ENCODE measurements around the gene LRRK1. TPM values are rescaled to one million over a fixed set of nuclear protein-coding genes. Genes with fewer than 3 reads are reported as not detected.

The LRRK1 gene
- total and polyA plus RNA-seq, 2 experiments from 2014 or later: 2.6 to 4.5 TPM

DNA sequence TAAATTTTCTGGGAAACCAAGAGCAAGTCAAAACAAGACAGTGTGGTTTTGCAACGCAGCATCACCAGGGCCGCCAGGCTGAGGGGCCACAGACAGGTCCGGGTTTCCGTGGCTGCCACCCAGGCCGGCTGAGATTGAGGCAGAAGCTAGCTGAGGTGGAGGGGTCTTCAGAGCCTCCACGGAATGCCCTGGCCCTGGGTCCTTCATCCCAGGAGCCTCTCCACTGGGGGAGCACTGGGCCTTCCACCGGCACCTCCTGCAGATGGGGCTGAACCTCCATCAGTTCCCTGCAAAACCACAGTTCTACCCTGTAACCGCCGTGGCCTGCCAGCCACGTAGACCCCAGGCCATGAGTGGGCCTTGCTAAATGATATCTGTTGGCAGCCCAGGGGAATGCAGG is 180.0 kb downstream of the LRRK1 start:
- ATAC-seq: no peak
- Mint-ChIP-seq H3K36me3 (ENCODE audit: low read depth) (no peaks in the 10 kb centered on the region; the same call in 2 of the 3 replicates), H3K27me3 (ENCODE audit: insufficient read depth, low read depth, poor library complexity) (peaks cover 6% of the 10 kb centered on the region), H3K4me3 (no peak overlapping the region), H3K9me3 (peaks cover 12% of the 10 kb centered on the region; the same call in 2 of the 3 replicates), H3K4me1 (no peaks in the 10 kb centered on the region), H3K27ac (no peak overlapping the region)
- no peaks in the 10 kb centered on the region for H3K9me2 ChIP-seq (ENCODE audit: insufficient read depth)
- no peak for TF ChIP-seq NANOG (IDR thresholded peaks at IDR 0.05; ENCODE audit: borderline replicate concordance)
- TF ChIP-seq, protein P1, sequence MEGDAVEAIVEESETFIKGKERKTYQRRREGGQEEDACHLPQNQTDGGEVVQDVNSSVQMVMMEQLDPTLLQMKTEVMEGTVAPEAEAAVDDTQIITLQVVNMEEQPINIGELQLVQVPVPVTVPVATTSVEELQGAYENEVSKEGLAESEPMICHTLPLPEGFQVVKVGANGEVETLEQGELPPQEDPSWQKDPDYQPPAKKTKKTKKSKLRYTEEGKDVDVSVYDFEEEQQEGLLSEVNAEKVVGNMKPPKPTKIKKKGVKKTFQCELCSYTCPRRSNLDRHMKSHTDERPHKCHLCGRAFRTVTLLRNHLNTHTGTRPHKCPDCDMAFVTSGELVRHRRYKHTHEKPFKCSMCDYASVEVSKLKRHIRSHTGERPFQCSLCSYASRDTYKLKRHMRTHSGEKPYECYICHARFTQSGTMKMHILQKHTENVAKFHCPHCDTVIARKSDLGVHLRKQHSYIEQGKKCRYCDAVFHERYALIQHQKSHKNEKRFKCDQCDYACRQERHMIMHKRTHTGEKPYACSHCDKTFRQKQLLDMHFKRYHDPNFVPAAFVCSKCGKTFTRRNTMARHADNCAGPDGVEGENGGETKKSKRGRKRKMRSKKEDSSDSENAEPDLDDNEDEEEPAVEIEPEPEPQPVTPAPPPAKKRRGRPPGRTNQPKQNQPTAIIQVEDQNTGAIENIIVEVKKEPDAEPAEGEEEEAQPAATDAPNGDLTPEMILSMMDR (conservative IDR thresholded peaks at IDR 0.05; ENCODE audit: low read depth in 2 of 2): 0 out of 4 replicates have a peak, but pooled peaks of 1 of the 2 experiments have one; percentile 5
- no peak overlapping the region for H3K27ac ChIP-seq (ENCODE audit: low read depth)
- H2AFZ ChIP-seq: no peak overlapping the region
- no peaks in the 10 kb centered on the region for H4K20me1 ChIP-seq (replicated peaks; ENCODE audit: insufficient read depth)
- no peaks in the 10 kb centered on the region for H3F3A ChIP-seq (replicated peaks; ENCODE audit: low read depth)
- DNase-seq (ENCODE audit: low spot score): no peak
- no peaks in the 10 kb centered on the region for H3K79me2 ChIP-seq (replicated peaks; ENCODE audit: insufficient read depth)
- no peaks in the 10 kb centered on the region for H3K4me1 ChIP-seq (ENCODE audit: insufficient read depth)
- H3K4me3 ChIP-seq: no peak overlapping the region
- H3K4me2 ChIP-seq: no peak overlapping the region
- H3K27me3 ChIP-seq (ENCODE audit: insufficient read depth): no peaks in the 10 kb centered on the region
- no peaks in the 10 kb centered on the region for H3K36me3 ChIP-seq (ENCODE audit: insufficient read depth)

DNA sequence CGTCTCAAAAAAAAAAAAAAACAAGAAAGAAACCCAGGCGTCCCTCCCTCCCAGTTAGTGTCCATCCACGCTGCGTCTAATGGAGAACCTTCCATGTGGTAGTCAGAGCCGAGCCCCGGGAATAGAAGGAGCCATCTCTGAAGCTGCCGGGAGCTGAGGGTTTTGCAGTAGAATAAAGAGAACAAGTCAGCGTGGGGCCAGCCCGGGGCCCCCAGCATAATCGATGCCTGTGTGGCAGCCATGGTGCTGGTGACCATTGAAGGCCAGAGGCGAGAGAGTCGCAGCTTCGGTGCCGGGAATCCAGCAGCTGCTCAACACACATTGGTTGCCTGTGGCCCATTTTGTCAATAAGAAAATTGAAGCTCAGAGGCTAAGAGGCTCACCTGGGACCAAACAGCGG is 181.0 kb downstream of the LRRK1 start:
- Mint-ChIP-seq H3K4me1 (peaks cover 2% of the 10 kb centered on the region), H3K9me3 (peaks cover 12% of the 10 kb centered on the region; the same call in 2 of the 3 replicates), H3K27me3 (ENCODE audit: insufficient read depth, low read depth, poor library complexity) (peaks cover 8% of the 10 kb centered on the region), H3K4me3 (no peak overlapping the region), H3K36me3 (ENCODE audit: low read depth) (no peaks in the 10 kb centered on the region; the same call in 2 of the 3 replicates), H3K27ac (no peak overlapping the region)
- H3K27me3 ChIP-seq (ENCODE audit: insufficient read depth): no peaks in the 10 kb centered on the region
- H3K4me2 ChIP-seq: no peak overlapping the region
- no peak for ATAC-seq
- no peak overlapping the region for H3K4me3 ChIP-seq
- no peak for DNase-seq (ENCODE audit: low spot score)
- no peaks in the 10 kb centered on the region for H3K9me2 ChIP-seq (ENCODE audit: insufficient read depth)
- no peaks in the 10 kb centered on the region for H3K36me3 ChIP-seq (ENCODE audit: insufficient read depth)
- TF ChIP-seq, protein P2, sequence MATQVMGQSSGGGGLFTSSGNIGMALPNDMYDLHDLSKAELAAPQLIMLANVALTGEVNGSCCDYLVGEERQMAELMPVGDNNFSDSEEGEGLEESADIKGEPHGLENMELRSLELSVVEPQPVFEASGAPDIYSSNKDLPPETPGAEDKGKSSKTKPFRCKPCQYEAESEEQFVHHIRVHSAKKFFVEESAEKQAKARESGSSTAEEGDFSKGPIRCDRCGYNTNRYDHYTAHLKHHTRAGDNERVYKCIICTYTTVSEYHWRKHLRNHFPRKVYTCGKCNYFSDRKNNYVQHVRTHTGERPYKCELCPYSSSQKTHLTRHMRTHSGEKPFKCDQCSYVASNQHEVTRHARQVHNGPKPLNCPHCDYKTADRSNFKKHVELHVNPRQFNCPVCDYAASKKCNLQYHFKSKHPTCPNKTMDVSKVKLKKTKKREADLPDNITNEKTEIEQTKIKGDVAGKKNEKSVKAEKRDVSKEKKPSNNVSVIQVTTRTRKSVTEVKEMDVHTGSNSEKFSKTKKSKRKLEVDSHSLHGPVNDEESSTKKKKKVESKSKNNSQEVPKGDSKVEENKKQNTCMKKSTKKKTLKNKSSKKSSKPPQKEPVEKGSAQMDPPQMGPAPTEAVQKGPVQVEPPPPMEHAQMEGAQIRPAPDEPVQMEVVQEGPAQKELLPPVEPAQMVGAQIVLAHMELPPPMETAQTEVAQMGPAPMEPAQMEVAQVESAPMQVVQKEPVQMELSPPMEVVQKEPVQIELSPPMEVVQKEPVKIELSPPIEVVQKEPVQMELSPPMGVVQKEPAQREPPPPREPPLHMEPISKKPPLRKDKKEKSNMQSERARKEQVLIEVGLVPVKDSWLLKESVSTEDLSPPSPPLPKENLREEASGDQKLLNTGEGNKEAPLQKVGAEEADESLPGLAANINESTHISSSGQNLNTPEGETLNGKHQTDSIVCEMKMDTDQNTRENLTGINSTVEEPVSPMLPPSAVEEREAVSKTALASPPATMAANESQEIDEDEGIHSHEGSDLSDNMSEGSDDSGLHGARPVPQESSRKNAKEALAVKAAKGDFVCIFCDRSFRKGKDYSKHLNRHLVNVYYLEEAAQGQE (IDR thresholded peaks at IDR 0.05; ENCODE audit: unreplicated experiment): no peak
- TF ChIP-seq, protein P1 (conservative IDR thresholded peaks at IDR 0.05; ENCODE audit: low read depth in 2 of 2): no peak
- TF ChIP-seq ZNF331 (CRISPR knock-in tag; IDR thresholded peaks at IDR 0.05; ENCODE audit: low read depth): no peak
- TF ChIP-seq, protein P3, sequence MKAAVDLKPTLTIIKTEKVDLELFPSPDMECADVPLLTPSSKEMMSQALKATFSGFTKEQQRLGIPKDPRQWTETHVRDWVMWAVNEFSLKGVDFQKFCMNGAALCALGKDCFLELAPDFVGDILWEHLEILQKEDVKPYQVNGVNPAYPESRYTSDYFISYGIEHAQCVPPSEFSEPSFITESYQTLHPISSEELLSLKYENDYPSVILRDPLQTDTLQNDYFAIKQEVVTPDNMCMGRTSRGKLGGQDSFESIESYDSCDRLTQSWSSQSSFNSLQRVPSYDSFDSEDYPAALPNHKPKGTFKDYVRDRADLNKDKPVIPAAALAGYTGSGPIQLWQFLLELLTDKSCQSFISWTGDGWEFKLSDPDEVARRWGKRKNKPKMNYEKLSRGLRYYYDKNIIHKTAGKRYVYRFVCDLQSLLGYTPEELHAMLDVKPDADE (IDR thresholded peaks at IDR 0.05): no peak
- no peak for TF ChIP-seq CREB1 (CRISPR knock-in tag; IDR thresholded peaks at IDR 0.05; ENCODE audit: low read depth)
- H3K27ac ChIP-seq (ENCODE audit: low read depth): no peak overlapping the region
- H4K20me1 ChIP-seq (replicated peaks; ENCODE audit: insufficient read depth): no peaks in the 10 kb centered on the region
- no peaks in the 10 kb centered on the region for H3F3A ChIP-seq (replicated peaks; ENCODE audit: low read depth)
- peaks cover 2% of the 10 kb centered on the region; the same call in 1 of the 2 replicates for H3K4me1 ChIP-seq (ENCODE audit: insufficient read depth)
- no peaks in the 10 kb centered on the region for H3K79me2 ChIP-seq (replicated peaks; ENCODE audit: insufficient read depth)
- no peak overlapping the region for H2AFZ ChIP-seq

Measured in GM23338 (cell line).